ES-I3 (cell line): Measurements from ENCODE around the gene INSM2.

Experiments
- H3K36me3 ChIP-seq: 2 replicates; pipeline ENCODE4 v1.6.1; 2013; ENCODE audit warnings: mild to moderate bottlenecking, low read length, control low read depth, moderate library complexity; ENCODE audit not compliant: insufficient read depth
- H3K4me1 ChIP-seq: 2 replicates; pipeline ENCODE4 v1.6.1; 2013; ENCODE audit warnings: mild to moderate bottlenecking, control low read depth, low read length; ENCODE audit not compliant: insufficient read depth
- H3K9ac ChIP-seq: 2 replicates; pipeline ENCODE4 v1.6.1; 2013; ENCODE audit warnings: low read depth, mild to moderate bottlenecking, low read length, moderate library complexity
- H3K9me3 ChIP-seq: 2 replicates; pipeline ENCODE4 v1.6.1; 2013; ENCODE audit warnings: mild to moderate bottlenecking, low read length, moderate library complexity; ENCODE audit not compliant: control insufficient read depth, insufficient read depth

The INSM2 gene

DNA sequence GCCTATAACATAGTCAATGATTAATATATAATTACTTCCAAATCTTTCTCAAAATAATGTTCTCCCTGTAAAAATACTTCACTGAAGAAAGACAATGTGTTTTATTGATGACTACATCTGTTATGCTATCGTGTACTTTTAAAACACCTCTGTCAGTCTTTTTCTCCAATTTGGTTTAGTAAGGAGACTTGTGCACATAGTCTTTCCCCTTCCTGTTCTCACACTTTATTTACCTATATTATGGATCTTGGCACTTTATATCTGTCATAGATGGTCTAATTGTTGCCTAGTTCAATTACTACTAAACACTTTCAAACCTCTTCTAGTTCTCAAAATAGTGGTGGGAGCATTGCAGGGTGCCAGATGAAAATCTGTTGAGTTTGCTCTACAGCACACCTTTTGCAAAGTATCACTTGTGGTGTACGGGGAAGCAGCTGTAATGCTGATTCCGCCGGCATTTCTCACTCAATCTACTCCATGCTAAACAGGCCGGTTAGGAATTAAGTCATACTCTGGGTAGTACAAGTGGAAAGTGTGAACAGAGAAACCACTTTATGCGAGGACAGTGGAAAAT lies 1.1 kb upstream of the INSM2 start:
- Histone ChIP-seq H3K9ac (peak overlapping the region; percentile 74; the same call in 1 of the 2 replicates), H3K36me3 (no peaks in the 10 kb centered on the region)

DNA sequence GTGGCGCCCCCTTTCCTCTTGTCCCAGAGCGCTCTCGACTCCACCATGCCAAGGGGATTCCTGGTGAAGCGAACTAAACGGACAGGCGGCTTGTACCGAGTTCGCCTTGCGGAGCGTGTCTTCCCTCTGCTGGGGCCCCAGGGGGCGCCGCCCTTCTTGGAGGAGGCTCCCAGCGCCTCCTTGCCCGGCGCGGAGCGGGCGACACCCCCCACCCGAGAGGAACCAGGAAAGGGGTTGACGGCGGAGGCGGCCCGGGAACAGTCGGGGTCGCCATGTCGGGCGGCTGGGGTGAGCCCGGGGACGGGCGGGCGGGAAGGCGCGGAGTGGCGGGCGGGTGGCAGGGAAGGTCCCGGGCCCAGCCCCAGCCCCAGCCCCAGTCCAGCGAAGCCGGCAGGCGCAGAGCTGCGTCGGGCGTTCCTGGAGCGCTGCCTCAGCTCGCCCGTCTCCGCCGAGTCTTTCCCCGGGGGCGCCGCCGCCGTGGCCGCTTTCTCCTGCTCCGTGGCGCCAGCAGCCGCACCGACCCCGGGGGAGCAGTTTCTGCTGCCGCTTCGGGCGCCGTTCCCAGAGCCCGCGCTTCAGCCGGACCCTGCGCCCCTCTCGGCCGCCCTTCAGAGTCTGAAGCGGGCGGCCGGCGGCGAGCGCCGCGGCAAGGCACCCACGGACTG lies 376 bp downstream of the INSM2 start:
- no peaks in the 10 kb centered on the region for H3K4me1 ChIP-seq
- peak overlapping the region; percentile 74; the same call in 1 of the 2 replicates for H3K9ac ChIP-seq
- no peaks in the 10 kb centered on the region for H3K9me3 ChIP-seq
- H3K36me3 ChIP-seq: no peaks in the 10 kb centered on the region

More for the DNA sequence above, 1.1 kb upstream of the INSM2 start:
- H3K9me3 ChIP-seq: no peaks in the 10 kb centered on the region
- H3K4me1 ChIP-seq: no peaks in the 10 kb centered on the region

DNA sequence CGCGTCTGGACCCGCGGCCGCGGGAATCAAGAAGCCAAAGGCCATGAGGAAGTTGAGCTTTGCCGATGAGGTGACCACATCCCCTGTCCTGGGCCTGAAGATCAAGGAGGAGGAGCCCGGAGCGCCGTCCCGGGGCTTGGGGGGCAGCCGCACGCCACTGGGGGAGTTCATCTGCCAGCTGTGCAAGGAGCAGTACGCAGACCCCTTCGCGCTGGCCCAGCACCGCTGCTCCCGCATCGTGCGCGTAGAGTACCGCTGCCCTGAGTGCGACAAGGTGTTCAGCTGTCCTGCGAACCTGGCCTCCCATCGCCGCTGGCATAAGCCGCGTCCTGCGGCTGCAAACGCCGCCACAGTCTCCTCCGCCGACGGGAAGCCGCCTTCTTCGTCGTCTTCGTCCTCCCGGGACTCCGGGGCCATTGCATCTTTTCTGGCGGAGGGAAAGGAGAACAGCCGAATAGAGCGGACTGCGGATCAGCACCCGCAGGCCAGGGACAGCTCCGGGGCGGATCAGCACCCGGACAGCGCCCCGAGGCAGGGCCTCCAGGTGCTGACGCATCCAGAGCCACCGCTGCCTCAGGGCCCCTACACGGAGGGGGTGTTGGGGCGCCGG lies 1.0 kb downstream of the INSM2 start:
- H3K36me3 ChIP-seq: no peaks in the 10 kb centered on the region

DNA sequence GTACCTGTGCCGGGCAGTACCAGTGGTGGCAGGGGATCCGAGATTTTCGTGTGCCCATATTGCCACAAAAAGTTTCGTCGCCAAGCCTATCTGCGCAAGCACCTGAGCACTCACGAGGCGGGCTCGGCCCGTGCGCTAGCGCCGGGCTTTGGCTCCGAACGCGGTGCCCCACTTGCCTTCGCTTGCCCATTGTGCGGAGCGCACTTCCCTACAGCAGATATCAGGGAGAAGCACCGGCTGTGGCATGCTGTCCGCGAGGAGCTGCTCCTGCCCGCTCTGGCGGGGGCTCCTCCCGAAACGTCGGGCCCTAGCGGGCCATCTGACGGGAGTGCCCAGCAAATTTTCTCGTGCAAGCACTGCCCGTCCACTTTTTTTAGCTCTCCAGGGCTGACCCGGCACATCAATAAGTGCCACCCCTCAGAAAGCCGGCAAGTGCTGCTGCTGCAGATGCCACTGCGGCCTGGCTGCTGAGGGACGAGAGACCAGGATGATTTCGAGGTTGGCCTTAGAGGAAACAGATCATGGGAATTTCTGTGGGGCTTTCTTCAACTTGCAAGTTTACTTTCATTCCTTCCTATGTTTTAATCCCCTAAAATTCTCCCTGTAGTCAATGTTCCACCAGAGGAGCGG lies 1.6 kb downstream of the INSM2 start:
- H3K36me3 ChIP-seq: no peaks in the 10 kb centered on the region
- H3K4me1 ChIP-seq: no peaks in the 10 kb centered on the region
- H3K9ac ChIP-seq: peak overlapping the region; percentile 10; the same call in 1 of the 2 replicates
- H3K9me3 ChIP-seq: no peaks in the 10 kb centered on the region

More for the DNA sequence above, 1.0 kb downstream of the INSM2 start:
- peak overlapping the region; percentile 10; the same call in 1 of the 2 replicates for H3K9ac ChIP-seq
- H3K4me1 ChIP-seq: no peaks in the 10 kb centered on the region
- no peaks in the 10 kb centered on the region for H3K9me3 ChIP-seq

DNA sequence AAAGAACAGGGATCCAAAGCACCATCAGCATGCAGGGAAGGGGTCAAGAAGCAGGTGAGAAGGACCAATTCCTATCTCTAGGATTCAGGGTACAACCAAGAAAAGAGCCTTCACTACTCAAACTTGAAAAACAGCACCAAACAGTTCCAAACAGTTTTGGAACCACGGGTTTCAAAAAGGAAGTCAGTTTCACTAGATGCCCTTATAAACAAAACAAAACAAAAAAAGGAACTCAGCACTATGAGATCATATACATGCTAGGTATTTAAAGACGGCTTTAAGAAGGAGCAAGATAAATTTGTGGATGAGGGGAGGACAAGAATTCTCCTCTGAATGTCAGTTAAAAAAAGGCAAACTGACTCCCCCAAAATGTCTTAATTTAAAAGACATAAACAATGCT lies 6.0 kb downstream of the INSM2 start:
- no peak overlapping the region for H3K9ac ChIP-seq
- no peaks in the 10 kb centered on the region for H3K9me3 ChIP-seq
- no peaks in the 10 kb centered on the region for H3K36me3 ChIP-seq
- H3K4me1 ChIP-seq: no peaks in the 10 kb centered on the region

DNA sequence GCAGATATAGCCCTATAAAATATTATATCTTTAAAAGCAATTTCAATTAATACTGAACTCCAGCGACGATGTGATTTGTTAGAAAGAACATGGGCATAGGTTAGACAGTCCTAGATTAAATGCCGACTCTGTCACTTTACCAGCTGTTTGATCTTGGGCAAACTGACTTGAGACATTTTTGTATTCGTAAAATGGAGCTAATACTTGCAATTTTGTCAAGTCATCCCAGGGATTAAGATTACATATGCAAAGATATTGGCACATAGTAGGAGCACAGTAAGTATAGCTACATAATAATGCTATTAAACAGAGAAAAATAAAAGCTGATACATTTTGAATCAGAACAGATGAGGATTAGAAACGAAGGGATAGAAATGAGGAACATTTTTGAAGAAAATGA lies 9.0 kb downstream of the INSM2 start:
- no peaks in the 10 kb centered on the region for H3K9me3 ChIP-seq
- no peak overlapping the region for H3K9ac ChIP-seq
- H3K36me3 ChIP-seq: no peaks in the 10 kb centered on the region
- H3K4me1 ChIP-seq: no peaks in the 10 kb centered on the region

DNA sequence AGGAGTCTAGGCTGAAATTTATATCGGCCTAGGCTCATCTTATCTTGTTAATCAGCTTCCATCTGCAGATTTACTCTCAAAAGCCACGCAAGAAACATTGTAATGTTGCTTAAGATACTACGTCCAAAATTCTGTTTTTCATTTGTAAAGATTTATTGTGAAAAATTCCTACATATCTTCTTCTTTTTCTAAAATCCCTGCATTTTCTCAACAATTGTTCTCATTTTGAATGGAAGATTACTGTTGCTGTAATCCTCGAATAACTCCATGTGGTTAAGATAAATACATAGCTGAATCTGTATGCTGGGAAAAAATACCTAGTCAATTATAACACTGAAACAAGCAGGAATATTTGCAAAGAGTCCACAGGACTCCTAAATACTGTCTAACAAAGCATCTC lies 15.6 kb downstream of the INSM2 start:
- no peak overlapping the region for H3K9ac ChIP-seq
- no peaks in the 10 kb centered on the region for H3K36me3 ChIP-seq
- no peaks in the 10 kb centered on the region for H3K4me1 ChIP-seq
- H3K9me3 ChIP-seq: no peaks in the 10 kb centered on the region

DNA sequence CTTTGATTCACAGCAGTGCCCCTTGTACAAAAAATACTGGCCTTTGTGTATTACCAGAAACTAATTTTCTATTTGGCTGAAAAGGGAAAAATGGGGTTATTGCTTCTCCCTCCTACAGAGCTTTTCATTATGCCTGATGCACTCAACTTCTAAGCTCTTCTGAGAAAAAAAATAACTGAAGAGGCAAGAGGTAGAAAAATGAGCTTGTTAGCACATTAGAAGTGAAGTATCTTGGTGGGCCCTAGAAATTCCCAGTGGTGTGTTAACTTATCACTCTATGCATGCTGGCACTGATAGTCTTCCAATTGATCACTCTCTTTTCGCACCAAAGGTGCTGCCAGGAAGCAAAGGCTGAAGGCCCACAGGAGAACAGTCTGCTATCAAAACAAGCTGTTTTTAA lies 17.1 kb downstream of the INSM2 start:
- Histone ChIP-seq H3K36me3 (no peaks in the 10 kb centered on the region), H3K9ac (no peak overlapping the region), H3K9me3 (no peaks in the 10 kb centered on the region), H3K4me1 (no peaks in the 10 kb centered on the region)

DNA sequence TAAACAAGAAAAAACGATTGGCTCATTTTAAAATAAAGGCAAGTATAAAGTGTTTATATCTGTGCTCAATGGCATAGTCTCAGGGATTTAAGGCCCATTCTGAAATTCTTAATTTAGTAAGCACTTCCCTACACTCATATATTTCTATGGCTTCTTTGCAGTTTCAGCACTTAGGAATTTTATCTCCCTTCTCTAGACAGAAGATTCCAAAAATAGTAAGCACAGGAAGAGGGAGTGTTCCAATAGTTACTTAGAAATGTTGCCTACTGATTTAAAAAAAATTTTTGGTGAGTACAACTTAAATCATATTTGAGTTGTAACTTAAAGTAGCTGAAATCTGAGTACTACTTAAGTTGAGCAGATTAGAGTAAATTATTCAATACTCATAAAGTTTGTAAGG lies 19.8 kb downstream of the INSM2 start:
- Histone ChIP-seq H3K4me1 (no peaks in the 10 kb centered on the region), H3K36me3 (no peaks in the 10 kb centered on the region), H3K9me3 (no peaks in the 10 kb centered on the region), H3K9ac (no peak overlapping the region)

DNA sequence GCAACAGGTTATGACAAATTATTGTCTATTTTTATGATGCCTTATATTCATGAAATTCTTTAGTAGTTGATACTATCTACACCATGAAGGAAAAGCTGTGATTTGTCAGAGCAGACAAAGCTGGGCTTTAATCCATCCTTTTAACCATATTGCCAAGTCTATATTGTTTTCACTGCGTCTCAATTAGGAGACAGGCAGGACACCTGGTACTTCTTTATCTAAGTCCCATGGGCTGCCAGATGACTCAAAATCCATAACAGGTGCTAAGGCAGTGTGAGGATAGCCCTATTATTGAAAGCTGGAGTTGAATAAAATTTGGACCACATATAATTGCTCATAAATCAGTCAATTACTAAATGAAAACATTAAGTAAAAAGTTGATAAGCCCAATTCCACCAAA lies 22.6 kb downstream of the INSM2 start:
- H3K9ac ChIP-seq: no peak overlapping the region
- no peaks in the 10 kb centered on the region for H3K36me3 ChIP-seq
- no peaks in the 10 kb centered on the region for H3K9me3 ChIP-seq
- H3K4me1 ChIP-seq: no peaks in the 10 kb centered on the region

DNA sequence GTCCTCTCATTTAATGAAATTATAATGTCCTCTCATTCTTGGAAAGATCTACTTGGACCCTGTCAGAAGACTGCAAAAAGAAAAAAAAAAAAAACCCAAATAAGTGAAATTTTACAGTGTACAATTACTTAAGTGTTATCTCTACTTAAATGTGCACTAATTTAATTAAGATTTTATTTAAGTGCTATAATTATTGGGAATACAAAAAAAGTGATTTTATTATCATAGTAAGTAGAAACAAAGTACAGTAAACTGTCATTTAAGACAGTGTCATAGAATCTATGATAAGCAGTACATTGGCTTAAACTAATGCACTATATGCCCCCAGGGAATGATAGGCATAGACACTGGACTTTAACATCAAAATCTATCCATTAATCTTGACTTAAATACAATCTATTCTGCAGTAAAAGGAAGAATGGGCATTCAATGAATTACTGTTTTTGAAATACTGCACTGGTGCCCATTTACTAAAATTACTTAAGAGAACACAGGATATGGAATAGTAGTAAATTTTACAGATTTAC lies 23.3 kb downstream of the INSM2 start:
- Histone ChIP-seq H3K4me1 (no peaks in the 10 kb centered on the region), H3K9ac (no peak overlapping the region), H3K36me3 (no peaks in the 10 kb centered on the region), H3K9me3 (no peaks in the 10 kb centered on the region)

DNA sequence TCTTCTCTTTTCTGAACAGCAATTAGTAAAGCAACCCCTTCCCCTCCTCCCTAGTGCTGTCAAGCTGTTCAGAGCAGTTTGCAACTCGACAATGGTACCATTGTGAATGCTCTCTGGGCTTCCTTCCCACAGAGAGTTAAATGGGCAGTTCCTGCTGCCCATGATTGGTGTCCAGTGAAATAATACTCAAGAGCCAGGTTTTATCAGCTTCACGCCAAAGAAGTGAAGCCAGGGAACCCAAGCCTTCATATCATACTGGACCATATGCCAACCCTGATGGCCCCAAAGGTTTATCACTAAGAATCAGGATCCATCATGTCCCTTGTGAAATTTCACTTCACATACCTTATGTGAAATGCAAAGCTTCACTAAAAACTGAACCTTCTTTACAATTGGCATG lies 24.7 kb downstream of the INSM2 start:
- Histone ChIP-seq H3K9me3 (no peaks in the 10 kb centered on the region), H3K36me3 (no peaks in the 10 kb centered on the region), H3K9ac (no peak overlapping the region), H3K4me1 (no peaks in the 10 kb centered on the region)

DNA sequence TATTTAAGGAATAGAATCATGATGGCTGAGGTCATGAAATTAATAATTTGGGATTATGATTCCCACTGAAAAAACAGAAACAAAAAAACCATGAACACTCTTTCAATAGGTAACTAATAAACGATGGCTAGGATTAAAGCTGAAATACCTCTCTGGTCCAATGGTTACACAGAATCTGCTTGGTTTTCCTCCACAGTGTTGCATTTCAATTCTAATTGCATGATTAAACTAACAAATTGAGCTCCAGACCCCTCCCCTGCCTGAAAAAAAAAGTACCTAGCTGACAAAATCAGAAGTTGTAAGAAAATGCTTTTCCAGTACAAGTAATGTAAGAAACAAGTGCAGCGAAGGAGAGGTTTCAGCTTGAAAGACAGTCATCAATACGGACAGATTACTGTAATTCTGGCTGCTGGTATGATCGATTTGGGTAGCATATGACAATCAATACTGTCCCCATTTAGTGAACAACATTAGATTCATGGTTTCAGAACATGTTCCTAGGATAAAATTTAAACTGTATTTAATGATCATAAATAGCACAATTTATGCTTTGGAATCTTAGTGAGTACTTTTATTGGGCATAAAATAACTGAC lies 32.0 kb downstream of the INSM2 start:
- Histone ChIP-seq H3K4me1 (no peaks in the 10 kb centered on the region), H3K9me3 (no peaks in the 10 kb centered on the region), H3K36me3 (no peaks in the 10 kb centered on the region), H3K9ac (no peak overlapping the region)

DNA sequence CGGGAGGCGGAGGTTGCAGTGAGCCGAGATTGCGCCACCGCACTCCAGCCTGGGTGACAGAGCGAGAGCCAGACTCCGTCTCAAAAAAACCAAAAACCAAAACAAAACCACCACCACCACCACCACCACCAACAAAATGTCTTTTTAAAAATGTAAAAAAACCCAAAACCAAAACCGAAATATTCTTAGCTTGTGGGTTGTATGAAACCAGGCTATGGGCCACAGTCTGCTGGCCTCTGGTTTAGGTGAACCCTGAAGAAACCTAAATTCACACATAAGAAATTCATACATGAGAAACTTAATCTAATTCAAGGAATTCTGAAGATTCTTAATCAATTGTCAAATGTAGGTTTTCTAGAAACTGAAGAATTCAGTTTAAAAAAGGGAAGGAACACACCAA lies 37.6 kb downstream of the INSM2 start:
- no peak overlapping the region for H3K9ac ChIP-seq

More for the DNA sequence above, 37.6 kb downstream of the INSM2 start:
- Histone ChIP-seq H3K9me3 (no peaks in the 10 kb centered on the region), H3K4me1 (no peaks in the 10 kb centered on the region), H3K36me3 (no peaks in the 10 kb centered on the region)
